GM18499 (cell line): ENCODE results near the gene YPEL2.

Source experiments
- ATAC-seq: cut with Tn5 transposase; IDR thresholded peaks from one replicate; pipeline ENCODE4 v1.9.1; 2021; ENCODE audit warnings: moderate number of reproducible peaks; ENCODE audit not compliant: insufficient read depth, unreplicated experiment

YPEL2 gene

GRCh38 chr17:59355030-59355701 lies 23.7 kb downstream of the YPEL2 start:
- no peak for ATAC-seq

GRCh38 chr17:59355702-59356325 lies 24.4 kb downstream of the YPEL2 start:
- no peak for ATAC-seq

- ATAC-seq, result no peak
Measured at GRCh38 chr17:59356543-59357218, 25.2 kb downstream of the YPEL2 start.

GRCh38 chr17:59357219-59357697 lies 25.8 kb downstream of the YPEL2 start:
- no peak for ATAC-seq

GRCh38 chr17:59357929-59358328 lies 26.5 kb downstream of the YPEL2 start:
- ATAC-seq, result no peak

GRCh38 chr17:59361386-59361785 lies 29.9 kb downstream of the YPEL2 start:
- no peak for ATAC-seq

GRCh38 chr17:59361916-59362810 lies 30.7 kb downstream of the YPEL2 start:
- no peak for ATAC-seq

GRCh38 chr17:59362811-59363205 lies 31.4 kb downstream of the YPEL2 start:
- no peak for ATAC-seq

GRCh38 chr17:59365383-59365981 lies 34.0 kb downstream of the YPEL2 start:
- ATAC-seq, result no peak

- ATAC-seq, result no peak
Measured at GRCh38 chr17:59366040-59366757, 34.7 kb downstream of the YPEL2 start.

GRCh38 chr17:59366773-59367656 lies 35.6 kb downstream of the YPEL2 start:
- no peak for ATAC-seq

GRCh38 chr17:59367657-59368045 lies 36.2 kb downstream of the YPEL2 start:
- no peak for ATAC-seq

- no peak for ATAC-seq
Measured at GRCh38 chr17:59368218-59368857, 36.9 kb downstream of the YPEL2 start.

- no peak for ATAC-seq
Measured at GRCh38 chr17:59369031-59369975, 37.8 kb downstream of the YPEL2 start.

- ATAC-seq, result no peak
Measured at GRCh38 chr17:59370593-59371299, 39.3 kb downstream of the YPEL2 start.

GRCh38 chr17:59371416-59372100 lies 40.1 kb downstream of the YPEL2 start:
- no peak for ATAC-seq
